Keratinocyte (primary cell): Measurements from ENCODE around the gene FRAS1. TPM values are rescaled to one million over a fixed set of nuclear protein-coding genes. Genes with fewer than 3 reads are reported as not detected.

Source experiments
- DNase-seq: peaks from one replicate; pipeline ENCODE4 v3.0.0-alpha.2; 2011; ENCODE audit warnings: low read depth, missing footprints, low spot score
- FAIRE-seq: peaks from 2 replicates; lab custom pipeline; 2011; peaks lifted over from hg19 to GRCh38; lab: Jason Lieb, UNC
- H2AFZ ChIP-seq: 2 replicates; pipeline ENCODE4 v1.6.0; 2012; ENCODE audit warnings: low read length, control low read depth, inconsistent platforms; ENCODE audit not compliant: control insufficient read depth
- H3K27ac ChIP-seq: 2 replicates; pipeline ENCODE4 v1.5.1; 2011; ENCODE audit warnings: low read length; ENCODE audit not compliant: control insufficient read depth, insufficient read depth
- H3K27me3 ChIP-seq: 3 replicates; pipeline ENCODE4 v1.6.0; 2011; ENCODE audit warnings: low read length; ENCODE audit not compliant: control insufficient read depth, insufficient read depth; ENCODE audit errors: extremely low read depth
- H3K36me3 ChIP-seq, 2 experiments: 2 replicates in 1 of 2; 3 replicates in 1 of 2; pipeline ENCODE4 v1.5.1; 2011; ENCODE audit warnings: low read length in 2 of 2, mild to moderate bottlenecking in 1 of 2; ENCODE audit not compliant: control insufficient read depth in 2 of 2, insufficient read depth in 2 of 2; ENCODE audit errors: extremely low read depth in 1 of 2
- H3K4me1 ChIP-seq: 3 replicates; pipeline ENCODE4 v1.5.1; 2011; ENCODE audit warnings: low read length; ENCODE audit not compliant: control insufficient read depth, insufficient read depth; ENCODE audit errors: extremely low read depth
- H3K4me2 ChIP-seq: 3 replicates; pipeline ENCODE4 v1.6.0; 2011; ENCODE audit warnings: low read depth, low read length; ENCODE audit not compliant: control insufficient read depth, insufficient read depth; ENCODE audit errors: extremely low read depth
- H3K4me3 ChIP-seq, 3 experiments: fragments of 200-600 bp in 1 of 3; sonication (generic) in 1 of 3; 2 replicates in 2 of 3; 3 replicates in 1 of 3; pipeline ENCODE4 v1.5.1; 2011 to 2016; ENCODE audit warnings: low read length in 3 of 3, mild to moderate bottlenecking in 3 of 3, control low read depth in 2 of 3, inconsistent platforms in 1 of 3, low read depth in 1 of 3, mixed read lengths in 1 of 3, mixed run types in 1 of 3, moderate library complexity in 1 of 3; ENCODE audit not compliant: control insufficient read depth in 2 of 3, insufficient read depth in 2 of 3; ENCODE audit errors: extremely low read depth in 1 of 3
- H3K79me2 ChIP-seq: 2 replicates; pipeline ENCODE4 v1.6.0; 2012; ENCODE audit warnings: low read length; ENCODE audit not compliant: control insufficient read depth, insufficient read depth
- H3K9ac ChIP-seq: 3 replicates; pipeline ENCODE4 v1.6.0; 2011; ENCODE audit warnings: low read length; ENCODE audit not compliant: control insufficient read depth, insufficient read depth; ENCODE audit errors: extremely low read depth
- H3K9me1 ChIP-seq: 3 replicates; pipeline ENCODE4 v1.6.0; 2011; ENCODE audit warnings: low read length; ENCODE audit not compliant: control insufficient read depth, insufficient read depth; ENCODE audit errors: extremely low read depth
- H3K9me3 ChIP-seq: 2 replicates; pipeline ENCODE4 v1.5.1; 2012; ENCODE audit warnings: low read depth, low read length; ENCODE audit not compliant: control insufficient read depth
- H4K20me1 ChIP-seq: 3 replicates; pipeline ENCODE4 v1.6.0; 2011; ENCODE audit warnings: low read length; ENCODE audit not compliant: control insufficient read depth, insufficient read depth; ENCODE audit errors: extremely low read depth
- EZH2 ChIP-seq: IDR thresholded peaks from one replicate; pipeline ENCODE4 v1.6.1; 2012; ENCODE audit warnings: inconsistent platforms, mild to moderate bottlenecking, low read length, moderate library complexity
- dilution Hi-C: fragments of 300-500 bp; cut with MboI; formaldehyde crosslinking; loops from one replicate; pipeline ENCODE4 v1.7.0; 2020; ENCODE audit warnings: low sequenced_read_pairs; ENCODE audit not compliant: extremely low pct_ligation_motif_present
- polyA plus RNA-seq, 5 experiments: library from polyadenylated mRNA; depleted of rRNA in 3 of 5; stranded (reverse) in 3 of 5; stranded (forward) in 1 of 5; unstranded in 1 of 5; fragments of >200 nt; gene quantifications; 1 replicate in 1 of 5; 2 replicates in 3 of 5; 3 replicates in 1 of 5; pipeline versions ENCODE4 v1.2.1 to v1.2.3, GENCODE V29; 2011 to 2012; ENCODE audit warnings: missing spikeins in 2 of 5, low read depth in 1 of 5, low replicate concordance in 1 of 5
- TF ChIP-seq, protein P1 (sequence below), 3 experiments: IDR thresholded peaks in 1 of 3; conservative IDR thresholded peaks in 1 of 3; optimal IDR thresholded peaks in 1 of 3; 2 replicates in 2 of 3; 3 replicates in 1 of 3; pipeline versions ENCODE3 to v1.5.1; 2011; ENCODE audit warnings: low read length in 3 of 3, mild to moderate bottlenecking in 3 of 3, moderate library complexity in 2 of 3, control low read depth in 1 of 3, inconsistent platforms in 1 of 3; ENCODE audit not compliant: insufficient read depth in 2 of 3; ENCODE audit errors: extremely low read depth in 1 of 3

Gene FRAS1
- polyA plus RNA-seq, 1 donor (not counting 4 experiments of a cell fraction or from before 2014, with no cell fraction given): 3.5 TPM

DNA sequence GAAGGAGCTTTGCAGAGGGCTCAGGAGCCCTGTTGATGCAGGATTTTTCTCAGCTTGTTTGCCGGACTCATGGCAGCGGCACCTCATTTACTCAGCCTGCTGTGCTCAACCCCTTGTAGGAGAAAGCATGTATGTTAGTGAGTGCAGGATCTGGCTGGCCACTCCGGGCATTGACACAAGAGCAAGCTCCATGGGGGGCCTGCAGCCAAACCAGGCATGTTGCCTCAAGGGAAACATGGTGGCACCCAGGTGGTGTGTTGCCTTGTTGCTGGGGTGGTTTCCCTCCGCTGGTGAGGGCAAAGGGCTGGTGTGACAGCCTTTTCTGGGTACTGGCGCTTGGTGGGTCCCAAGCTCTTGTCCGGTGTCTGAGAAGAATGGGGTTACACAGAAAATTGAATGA lies 305.2 kb downstream of the FRAS1 start:
- Histone ChIP-seq H3K79me2 (no peaks in the 10 kb centered on the region), H3K36me3 (no peaks in the 10 kb centered on the region), H4K20me1 (no peaks in the 10 kb centered on the region), H3K9ac (no peak overlapping the region), H3K27ac (no peak overlapping the region), H3K9me3 (no peaks in the 10 kb centered on the region), H3K4me3 (no peak overlapping the region), H3K4me1 (no peaks in the 10 kb centered on the region), H3K27me3 (no peaks in the 10 kb centered on the region), H3K9me1 (no peaks in the 10 kb centered on the region), H2AFZ (no peak overlapping the region), H3K4me2 (no peak overlapping the region)
- DNase-seq (no peak), FAIRE-seq (no peak)
- TF ChIP-seq EZH2: no peak
- TF ChIP-seq, protein P1, sequence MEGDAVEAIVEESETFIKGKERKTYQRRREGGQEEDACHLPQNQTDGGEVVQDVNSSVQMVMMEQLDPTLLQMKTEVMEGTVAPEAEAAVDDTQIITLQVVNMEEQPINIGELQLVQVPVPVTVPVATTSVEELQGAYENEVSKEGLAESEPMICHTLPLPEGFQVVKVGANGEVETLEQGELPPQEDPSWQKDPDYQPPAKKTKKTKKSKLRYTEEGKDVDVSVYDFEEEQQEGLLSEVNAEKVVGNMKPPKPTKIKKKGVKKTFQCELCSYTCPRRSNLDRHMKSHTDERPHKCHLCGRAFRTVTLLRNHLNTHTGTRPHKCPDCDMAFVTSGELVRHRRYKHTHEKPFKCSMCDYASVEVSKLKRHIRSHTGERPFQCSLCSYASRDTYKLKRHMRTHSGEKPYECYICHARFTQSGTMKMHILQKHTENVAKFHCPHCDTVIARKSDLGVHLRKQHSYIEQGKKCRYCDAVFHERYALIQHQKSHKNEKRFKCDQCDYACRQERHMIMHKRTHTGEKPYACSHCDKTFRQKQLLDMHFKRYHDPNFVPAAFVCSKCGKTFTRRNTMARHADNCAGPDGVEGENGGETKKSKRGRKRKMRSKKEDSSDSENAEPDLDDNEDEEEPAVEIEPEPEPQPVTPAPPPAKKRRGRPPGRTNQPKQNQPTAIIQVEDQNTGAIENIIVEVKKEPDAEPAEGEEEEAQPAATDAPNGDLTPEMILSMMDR (optimal IDR thresholded peaks at IDR 0.05 in 1 of 3, IDR thresholded peaks at IDR 0.05 in 1 of 3, conservative IDR thresholded peaks at IDR 0.05 in 1 of 3; ENCODE audit: extremely low read depth in 1 of 3, insufficient read depth in 2 of 3, low read length in 3 of 3): no peak
- dilution Hi-C loops: no loop called here

DNA sequence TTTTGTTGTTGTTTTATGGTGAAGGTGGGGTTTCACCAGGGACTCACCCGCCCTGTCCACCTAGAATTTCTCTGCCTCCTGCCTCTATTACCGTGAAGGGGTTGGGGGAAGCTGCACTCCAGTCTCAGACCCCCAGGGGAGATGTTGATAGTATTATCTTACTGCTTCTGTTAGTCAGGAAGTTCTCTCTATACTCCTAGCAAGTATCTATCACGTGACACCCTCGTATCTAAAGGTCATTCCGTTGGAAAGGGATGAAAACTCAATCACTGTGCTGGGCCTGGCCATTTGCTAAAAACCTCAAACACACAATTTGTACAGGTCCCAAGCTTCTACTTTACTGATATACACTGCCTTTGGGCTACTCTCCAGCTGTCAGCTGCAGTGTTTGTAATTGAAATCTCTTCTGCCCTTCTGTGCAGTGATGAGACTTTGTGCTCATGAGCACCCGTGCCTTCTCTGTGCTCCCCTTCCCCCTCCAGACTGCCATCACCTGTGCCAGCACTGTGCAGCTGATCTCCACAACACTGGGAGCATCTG lies 306.0 kb downstream of the FRAS1 start:
- Histone ChIP-seq H3K4me3 (no peak overlapping the region), H3K9me3 (no peaks in the 10 kb centered on the region), H3K9ac (no peak overlapping the region), H3K79me2 (no peaks in the 10 kb centered on the region), H3K4me2 (no peak overlapping the region), H3K36me3 (no peaks in the 10 kb centered on the region), H3K9me1 (no peaks in the 10 kb centered on the region), H3K4me1 (no peaks in the 10 kb centered on the region), H2AFZ (no peak overlapping the region), H4K20me1 (no peaks in the 10 kb centered on the region), H3K27me3 (no peaks in the 10 kb centered on the region), H3K27ac (no peak overlapping the region)
- no peak for DNase-seq
- no peak for FAIRE-seq
- TF ChIP-seq EZH2: no peak
- TF ChIP-seq, protein P1 (optimal IDR thresholded peaks at IDR 0.05 in 1 of 3, IDR thresholded peaks at IDR 0.05 in 1 of 3, conservative IDR thresholded peaks at IDR 0.05 in 1 of 3; ENCODE audit: extremely low read depth in 1 of 3, insufficient read depth in 2 of 3, low read length in 3 of 3): no peak
- dilution Hi-C loops: no loop called here
